ENCODE data around the gene DTNB.
A peak's percentile ranks its signal among the peaks of the same experiment; 100 is the strongest.
"Not testable (repeated sequence)": the region's sequence is repeated elsewhere in the genome, so short reads cannot be mapped to it uniquely, and the experiment has no call there.

Gene DTNB

GRCh38 chr2:25673300-25674076 is at the start of gene DTNB:
Gene DTNB (minus strand): TSS chr2:25673577. CDS start chr2:25652660, 20,917 bp downstream.
- DNase-seq: peak; percentile 88

- DNase-seq: peak; percentile 16
These were observed 48.8 kb upstream of the DTNB start for GRCh38 chr2:25722224-25722623.

GRCh38 chr2:25720575-25720974 is 47.2 kb upstream of the DTNB start:
- DNase-seq: no peak

GRCh38 chr2:25714740-25715139 is 41.4 kb upstream of the DTNB start:
- no peak for DNase-seq

GRCh38 chr2:25712455-25712854 is 39.1 kb upstream of the DTNB start:
- DNase-seq: no peak

GRCh38 chr2:25711675-25712354 is 38.4 kb upstream of the DTNB start:
- DNase-seq: no peak

GRCh38 chr2:25710750-25711149 is 37.4 kb upstream of the DTNB start:
- DNase-seq: no peak

GRCh38 chr2:25709349-25709748 is 36.0 kb upstream of the DTNB start:
- no peak for DNase-seq

- DNase-seq: no peak
These were observed 34.7 kb upstream of the DTNB start for GRCh38 chr2:25707927-25708590.

- not testable (repeated sequence) for DNase-seq
These were observed 32.2 kb upstream of the DTNB start for GRCh38 chr2:25705575-25705974.

- no peak for DNase-seq
These were observed 28.4 kb upstream of the DTNB start for GRCh38 chr2:25701801-25702200.

- DNase-seq: no peak
These were observed 26.9 kb upstream of the DTNB start for GRCh38 chr2:25700221-25700660.

GRCh38 chr2:25699216-25699615 is 25.8 kb upstream of the DTNB start:
- no peak for DNase-seq

GRCh38 chr2:25698752-25699151 is 25.4 kb upstream of the DTNB start:
- DNase-seq: no peak

GRCh38 chr2:25697559-25698341 is 24.4 kb upstream of the DTNB start:
- DNase-seq: peak; percentile 48

- no peak for DNase-seq
These were observed 19.5 kb upstream of the DTNB start for GRCh38 chr2:25692737-25693445.

- no peak for DNase-seq
These were observed 18.8 kb upstream of the DTNB start for GRCh38 chr2:25692143-25692542.

GRCh38 chr2:25690058-25690457 is 16.7 kb upstream of the DTNB start:
- DNase-seq: no peak

GRCh38 chr2:25688236-25688635 is 14.9 kb upstream of the DTNB start:
- DNase-seq: no peak

- no peak for DNase-seq
These were observed 12.4 kb upstream of the DTNB start for GRCh38 chr2:25685741-25686140.

GRCh38 chr2:25684577-25685473 is 11.4 kb upstream of the DTNB start:
- DNase-seq: no peak
